A673 (cell line): ENCODE measurements around the gene CWF19L2. TPM values are rescaled to one million over a fixed set of nuclear protein-coding genes. Genes with fewer than 3 reads are reported as not detected.
"Not testable (repeated sequence)": the region's sequence is repeated elsewhere in the genome, so short reads cannot be mapped to it uniquely, and the experiment has no call there.

Experiments
- BruUV-seq: library from RNA; stranded (reverse); fragments of 400-500 nt; replicated peaks from 2 replicates; lab custom pipeline; 2021; lab: Mats Ljungman, UMichigan
- CTCF ChIA-PET: fragments of 300-600 bp; sonication (Branson Sonifier 250); formaldehyde crosslinking; loops from one replicate; lab custom pipeline; 2022; ENCODE audit warnings: antibody characterized with exemption; lab: Charles Lee
- POLR2A ChIA-PET: fragments of 300-600 bp; sonication (Branson Sonifier 250); formaldehyde crosslinking; loops from one replicate; lab custom pipeline; 2022; ENCODE audit warnings: antibody characterized with exemption; ENCODE audit not compliant: low non-redundant PET; lab: Charles Lee
- DNase-seq: peaks from one replicate; pipeline ENCODE4 v3.0.0-alpha.2; 2015; ENCODE audit warnings: low spot score
- H3K27ac ChIP-seq: fragments of 200-600 bp; sonication (generic); 2 replicates; pipeline ENCODE4 v1.5.1; 2016; ENCODE audit warnings: mixed run types, low read depth, mild to moderate bottlenecking, mixed read lengths, antibody characterized with exemption, low read length; ENCODE audit not compliant: poor library complexity, severe bottlenecking
- H3K27me3 ChIP-seq: fragments of 200-600 bp; sonication (generic); replicated peaks from 2 replicates; pipeline ENCODE4 v1.6.1; 2017; ENCODE audit warnings: mixed run types, low read depth, mild to moderate bottlenecking, mixed read lengths, antibody characterized with exemption, low read length; ENCODE audit not compliant: insufficient read depth, poor library complexity
- H3K36me3 ChIP-seq: fragments of 200-600 bp; sonication (generic); 2 replicates; pipeline ENCODE4 v1.6.1; 2016; ENCODE audit warnings: mixed run types, mild to moderate bottlenecking, mixed read lengths, antibody characterized with exemption, low read length; ENCODE audit not compliant: insufficient read depth, poor library complexity, severe bottlenecking
- H3K4me1 ChIP-seq: fragments of 200-600 bp; sonication (generic); 2 replicates; pipeline ENCODE4 v1.6.1; 2017; ENCODE audit warnings: mixed run types, mild to moderate bottlenecking, mixed read lengths, antibody characterized with exemption, low read length; ENCODE audit not compliant: insufficient read depth, poor library complexity, severe bottlenecking
- H3K4me3 ChIP-seq: fragments of 200-600 bp; sonication (generic); 2 replicates; pipeline ENCODE4 v1.5.1; 2016; ENCODE audit warnings: low read depth, mixed run types, mild to moderate bottlenecking, mixed read lengths, low read length; ENCODE audit not compliant: poor library complexity, severe bottlenecking
- H3K9me3 ChIP-seq: fragments of 200-600 bp; sonication (generic); 2 replicates; pipeline ENCODE4 v1.6.1; 2016; ENCODE audit warnings: mixed run types, low read depth, mild to moderate bottlenecking, mixed read lengths, antibody characterized with exemption, low read length; ENCODE audit not compliant: poor library complexity, severe bottlenecking
- CTCF ChIP-seq: fragments of 300-800, 200-600 bp; sonication (generic); conservative IDR thresholded peaks from 2 replicates; pipeline ENCODE4 v1.5.1; 2017; ENCODE audit warnings: low read depth, mild to moderate bottlenecking, antibody characterized with exemption, low read length, moderate library complexity, mixed read lengths
- EZH2 ChIP-seq: fragments of 200-600 bp; sonication (generic); IDR thresholded peaks from 2 replicates; pipeline ENCODE4 v1.6.1; 2017; ENCODE audit warnings: borderline replicate concordance, low read depth, mild to moderate bottlenecking, mixed read lengths, antibody characterized with exemption, low read length; ENCODE audit not compliant: poor library complexity, severe bottlenecking
- intact Hi-C: fragments of 100-400 bp; cut with micrococcal nuclease; formaldehyde crosslinking; loops from one replicate; pipeline ENCODE4 v1.10.0; 2022; ENCODE audit not compliant: unreplicated experiment
- total RNA-seq: library from RNA; stranded (reverse); gene quantifications from 2 replicates; pipeline ENCODE4 v1.2.3, GENCODE V29; 2021

Gene CWF19L2
- total RNA-seq, 1 experiment from 2014 or later, result 26.3 TPM

- no peaks in the 10 kb centered on the region for H3K36me3 ChIP-seq
- ChIA-PET CTCF (no interaction called here), POLR2A (no interaction called here)
- no peak for DNase-seq
- H3K4me3 ChIP-seq, result no peak overlapping the region
- no peak overlapping the region for H3K27ac ChIP-seq
- TF ChIP-seq EZH2, result no peak
- no peak for TF ChIP-seq CTCF
- no peaks in the 10 kb centered on the region for H3K9me3 ChIP-seq
- intact Hi-C loops, result no loop called here
- no peaks in the 10 kb centered on the region for H3K4me1 ChIP-seq
- peaks cover 4% of the 10 kb centered on the region for H3K27me3 ChIP-seq
- BruUV-seq, result no TSS peak
These were observed 15.3 kb upstream of the CWF19L2 start for GRCh38 chr11:107472966-107473365.

DNA sequence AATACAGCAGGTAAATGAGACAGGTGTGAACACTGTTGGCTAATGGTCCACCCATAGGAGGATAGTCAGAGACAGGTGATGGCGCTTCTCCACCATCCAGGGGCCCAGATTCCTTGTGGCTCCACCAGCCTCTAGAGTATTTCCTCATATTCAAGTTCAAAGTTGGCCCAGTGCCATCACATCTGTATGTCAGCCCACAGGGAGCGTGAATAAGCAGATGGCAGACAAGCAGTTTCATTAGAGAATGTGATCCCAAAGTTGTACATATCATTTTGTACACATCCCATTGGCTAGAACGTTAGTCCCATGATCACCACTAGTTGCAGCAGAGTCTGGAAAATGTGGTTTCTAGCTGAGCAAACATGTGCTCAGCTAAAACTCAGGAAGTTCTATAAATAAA lies 11.0 kb upstream of the CWF19L2 start:
- BruUV-seq, result no TSS peak
- CTCF ChIA-PET, result no interaction called here
- peak; percentile 69 for DNase-seq

DNA sequence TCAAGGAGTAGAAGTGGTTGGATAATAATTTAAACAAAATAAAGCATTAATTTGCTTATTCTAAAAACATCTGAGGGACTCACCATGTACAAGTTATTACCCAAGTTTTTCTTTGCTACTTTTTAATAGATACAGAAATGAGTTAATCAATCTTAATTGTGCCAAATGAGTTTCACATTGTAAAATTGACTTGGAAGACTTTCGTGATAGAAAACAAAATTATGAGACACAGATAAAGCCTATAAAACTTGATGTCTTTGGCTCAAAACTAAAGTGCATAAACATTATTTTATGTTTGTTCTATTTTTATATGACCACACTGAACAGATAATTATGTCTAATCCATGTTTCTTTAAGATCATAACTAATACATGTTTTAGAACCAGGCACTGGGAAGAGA lies 10.1 kb upstream of the CWF19L2 start:
- Histone ChIP-seq H3K4me1 (no peaks in the 10 kb centered on the region), H3K4me3 (no peak overlapping the region), H3K36me3 (no peaks in the 10 kb centered on the region), H3K27ac (no peak overlapping the region), H3K9me3 (no peaks in the 10 kb centered on the region), H3K27me3 (no peaks in the 10 kb centered on the region)
- BruUV-seq, result no TSS peak
- ChIA-PET POLR2A (no interaction called here), CTCF (no interaction called here)
- TF ChIP-seq EZH2 (no peak), CTCF (no peak)
- intact Hi-C loops, result no loop called here
- no peak for DNase-seq

More for the DNA sequence above, 11.0 kb upstream of the CWF19L2 start:
- no peaks in the 10 kb centered on the region for H3K27me3 ChIP-seq
- H3K9me3 ChIP-seq, result no peaks in the 10 kb centered on the region
- POLR2A ChIA-PET, result no interaction called here
- no peak overlapping the region for H3K4me3 ChIP-seq
- no peaks in the 10 kb centered on the region for H3K4me1 ChIP-seq
- intact Hi-C loops, result no loop called here
- TF ChIP-seq EZH2 (no peak), CTCF (no peak)
- no peaks in the 10 kb centered on the region for H3K36me3 ChIP-seq
- H3K27ac ChIP-seq, result no peak overlapping the region

- CTCF ChIA-PET, H3K27ac ChIP-seq, H3K27me3 ChIP-seq, BruUV-seq, intact Hi-C loops, POLR2A ChIA-PET, H3K4me3 ChIP-seq, DNase-seq, H3K36me3 ChIP-seq, H3K9me3 ChIP-seq, H3K4me1 ChIP-seq: not testable (repeated sequence)
These were observed 8.7 kb upstream of the CWF19L2 start for GRCh38 chr11:107466275-107466866.
